ENCODE results near the gene POLRMT.
"Not testable (repeated sequence)": the region's sequence is repeated elsewhere in the genome, so short reads cannot be mapped to it uniquely, and the experiment has no call there.

The POLRMT gene

GRCh38 chr19:647566-648284 lies 14.4 kb upstream of the POLRMT start:
- no peak for DNase-seq (ENCODE audit: low spot score)

GRCh38 chr19:646779-647565 lies 13.6 kb upstream of the POLRMT start:
- no peak for DNase-seq (ENCODE audit: low spot score)

GRCh38 chr19:645912-646778 lies 12.8 kb upstream of the POLRMT start:
- no peak for DNase-seq (ENCODE audit: low spot score)

GRCh38 chr19:644789-645188 lies 11.5 kb upstream of the POLRMT start:
- DNase-seq (ENCODE audit: low spot score) = no peak

GRCh38 chr19:644363-644762 lies 11.0 kb upstream of the POLRMT start:
- DNase-seq (ENCODE audit: low spot score) = no peak

- no peak for DNase-seq (ENCODE audit: low spot score)
These were observed 10.4 kb upstream of the POLRMT start for GRCh38 chr19:643736-644135.

- DNase-seq (ENCODE audit: low spot score) = no peak
These were observed 9.7 kb upstream of the POLRMT start for GRCh38 chr19:642767-643727.

GRCh38 chr19:641702-642101 lies 8.4 kb upstream of the POLRMT start:
- no peak for DNase-seq (ENCODE audit: low spot score)

GRCh38 chr19:640606-641189 lies 7.4 kb upstream of the POLRMT start:
- no peak for DNase-seq (ENCODE audit: low spot score)

- DNase-seq (ENCODE audit: low spot score) = no peak
These were observed 6.8 kb upstream of the POLRMT start for GRCh38 chr19:640161-640558.

- DNase-seq (ENCODE audit: low spot score) = peak; percentile 99
These were observed 6.2 kb upstream of the POLRMT start, which contains the start of gene FGF22 for GRCh38 chr19:639253-640160. FGF22 (plus strand) TSS chr19:639879; CDS start chr19:639926, 47 bp downstream.

GRCh38 chr19:638906-639252 lies 5.5 kb upstream of the POLRMT start:
- DNase-seq (ENCODE audit: low spot score) = no peak

GRCh38 chr19:634975-635652 lies 1.8 kb upstream of the POLRMT start:
- no peak for DNase-seq (ENCODE audit: low spot score)

GRCh38 chr19:633786-634639 lies 676 bp upstream of the POLRMT start:
- peak; percentile 39 for DNase-seq (ENCODE audit: low spot score)

- DNase-seq (ENCODE audit: low spot score) = peak; percentile 59
These were observed 714 bp downstream of the POLRMT start for GRCh38 chr19:632579-633067.

- no peak for DNase-seq (ENCODE audit: low spot score)
These were observed 3.2 kb downstream of the POLRMT start for GRCh38 chr19:629961-630714.

GRCh38 chr19:629515-629914 lies 3.8 kb downstream of the POLRMT start:
- not testable (repeated sequence) for DNase-seq (ENCODE audit: low spot score)

Data from AG08395 (cell line).